Stimulated activated naive CD4-positive, alpha-beta T cell (primary cell): ENCODE measurements around the gene IL22.
A peak's percentile ranks its signal among the peaks of the same experiment; 100 is the strongest.
"Not testable (repeated sequence)": the region's sequence is repeated elsewhere in the genome, so short reads cannot be mapped to it uniquely, and the experiment has no call there.

Source experiments
- DNase-seq, 6 experiments: peaks; one replicate each; lab custom pipeline; 2025; lab: John Stamatoyannopoulos, UW

IL22 gene

DNA sequence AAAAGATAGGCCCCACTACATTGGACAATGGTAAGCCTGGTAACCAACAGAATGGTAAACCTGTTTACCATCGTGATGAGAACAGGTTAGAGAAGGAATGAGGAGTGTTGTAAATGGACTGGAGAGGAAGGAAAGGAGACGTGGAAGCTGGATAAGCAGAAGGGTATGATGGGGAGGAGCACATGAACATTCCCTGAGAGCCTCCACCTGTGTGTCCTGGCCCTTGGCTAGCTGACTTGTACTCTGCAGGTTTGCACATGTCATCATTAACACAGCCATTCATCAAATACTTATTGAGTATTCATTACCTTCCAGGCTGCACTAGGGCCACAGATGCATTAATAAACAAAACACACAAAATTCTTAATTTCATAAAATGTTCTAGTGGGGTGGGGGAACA is 23.4 kb downstream of the IL22 start:
- DNase-seq = no peak

DNA sequence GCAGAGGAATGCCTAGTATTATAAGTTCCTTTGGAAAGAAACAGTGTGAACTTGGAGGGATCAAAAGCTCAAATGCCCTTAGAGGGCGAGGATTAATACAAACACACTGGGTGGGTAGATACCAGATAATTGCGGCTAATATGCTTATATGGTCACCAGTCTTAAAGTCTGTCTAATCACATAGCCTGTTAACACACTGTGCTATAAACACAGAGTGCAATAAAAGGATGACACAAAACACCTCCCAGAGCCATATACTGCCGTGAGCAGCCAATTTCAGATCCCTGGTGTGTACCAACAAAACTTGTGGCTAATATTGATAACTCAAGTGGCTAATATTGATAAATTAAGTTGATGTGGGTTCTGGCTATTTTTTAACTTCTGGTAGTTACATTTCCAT is 26.0 kb downstream of the IL22 start:
- DNase-seq = no peak

DNA sequence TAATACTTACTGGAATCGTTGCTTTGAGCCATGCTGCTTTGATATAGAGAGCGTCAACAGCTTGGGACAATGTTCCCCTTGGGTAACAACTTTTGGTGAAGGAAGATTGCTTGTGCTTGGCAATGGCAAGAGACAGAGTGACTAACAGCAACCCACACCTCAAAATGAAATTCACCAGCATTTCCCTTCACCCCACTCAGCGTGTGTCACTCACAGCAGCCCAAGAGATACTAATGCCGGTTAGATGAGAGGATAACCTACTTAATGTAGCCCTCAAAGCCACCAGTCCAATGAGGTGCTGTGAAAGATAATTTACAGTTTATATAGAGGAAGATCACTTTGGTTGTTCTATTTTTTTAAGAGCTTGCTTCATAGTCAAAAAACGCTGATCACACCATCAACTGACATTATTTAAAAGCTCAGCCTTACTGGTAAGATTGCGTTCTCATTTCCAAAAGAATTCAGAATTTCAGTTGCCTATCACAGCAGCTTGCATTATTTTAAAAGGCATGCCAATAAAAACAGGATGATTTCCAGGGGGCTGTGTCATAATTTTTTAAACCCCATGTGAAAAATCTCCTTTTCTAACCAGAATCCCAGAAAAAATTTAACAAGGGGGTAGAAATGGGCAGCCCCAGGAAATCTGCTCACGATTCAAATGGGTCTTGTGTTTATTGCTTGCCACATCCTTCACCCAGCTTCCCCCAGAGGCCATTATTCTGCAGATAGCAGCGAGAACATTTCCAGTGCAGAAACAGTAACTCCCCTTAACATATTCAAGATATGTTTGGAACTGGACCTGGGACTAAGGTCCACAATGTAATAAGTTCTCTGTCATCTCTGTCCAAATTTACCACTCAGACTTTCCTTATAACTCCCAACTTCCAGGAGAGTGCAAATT is 27.6 kb downstream of the IL22 start, which contains the start of gene IL26:
TSS of gene IL26 (minus strand) at position 235 of the 901 bp plus-strand sequence. CDS start at position 181, 54 bp downstream.
- no peak for DNase-seq

DNA sequence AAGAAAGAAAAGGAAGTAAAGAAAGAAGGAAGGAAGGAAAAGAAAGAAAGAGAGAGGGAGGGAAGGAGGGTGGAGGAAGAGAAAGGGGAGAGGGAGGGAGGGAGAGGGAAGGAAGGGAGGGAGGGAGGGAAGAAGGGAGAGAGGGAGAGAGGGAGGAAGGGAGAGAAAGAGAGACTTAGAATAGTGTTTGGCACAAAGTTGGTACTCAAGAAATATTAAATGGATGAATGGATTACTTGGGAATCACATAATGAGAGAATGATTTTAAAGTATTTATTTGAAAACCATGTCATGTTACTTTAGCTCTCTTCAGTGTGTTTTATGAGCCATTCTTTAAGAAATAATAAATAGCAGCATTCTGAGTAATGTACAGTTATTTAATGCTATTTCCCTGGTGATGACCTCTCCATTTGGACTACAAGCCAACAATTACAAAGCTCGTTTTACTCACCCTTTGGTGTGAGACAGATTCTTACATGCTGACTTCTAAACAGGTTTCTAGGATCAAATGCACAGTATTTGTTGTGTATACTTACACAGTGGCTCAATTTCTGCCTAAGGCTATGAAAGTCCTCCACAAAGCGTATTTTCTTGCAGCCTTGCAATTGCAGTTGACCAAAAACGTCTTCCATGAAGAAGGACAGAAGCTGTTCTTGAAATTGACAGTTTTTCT is 28.7 kb downstream of the IL22 start:
- no peak for DNase-seq

DNA sequence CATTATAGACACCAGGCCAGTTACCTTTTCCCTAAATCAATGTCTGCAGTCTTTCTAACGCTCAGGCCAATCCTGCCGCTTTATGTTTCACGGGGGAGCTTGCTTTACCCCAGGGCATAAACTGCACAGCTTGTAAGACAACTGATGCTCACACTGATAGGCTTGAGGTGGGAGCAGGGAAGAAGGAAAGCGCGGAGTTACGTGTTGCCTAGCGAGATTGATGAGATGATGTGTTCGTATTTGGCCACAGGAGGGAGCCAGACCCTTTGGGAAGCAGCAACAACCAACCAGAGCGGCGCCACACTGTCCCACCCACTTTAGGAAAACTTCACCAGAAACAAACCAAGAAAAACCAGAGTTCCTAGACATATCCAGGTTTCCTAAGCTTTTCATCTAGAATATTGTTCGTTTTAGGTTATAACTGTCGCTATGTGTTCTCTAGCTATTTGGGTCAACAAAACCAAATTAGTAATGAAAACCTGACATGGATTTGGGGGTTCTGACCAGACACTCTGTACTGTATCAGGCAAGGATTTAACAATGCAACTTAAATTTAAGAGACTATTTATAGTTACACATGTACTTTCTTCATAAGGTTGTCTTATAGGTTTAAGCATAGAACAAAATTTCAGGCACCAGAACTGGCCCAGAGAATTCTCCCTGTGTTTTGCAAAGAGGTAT is 30.2 kb downstream of the IL22 start:
- DNase-seq = peak; percentile 39 to 73 (median 54)

DNA sequence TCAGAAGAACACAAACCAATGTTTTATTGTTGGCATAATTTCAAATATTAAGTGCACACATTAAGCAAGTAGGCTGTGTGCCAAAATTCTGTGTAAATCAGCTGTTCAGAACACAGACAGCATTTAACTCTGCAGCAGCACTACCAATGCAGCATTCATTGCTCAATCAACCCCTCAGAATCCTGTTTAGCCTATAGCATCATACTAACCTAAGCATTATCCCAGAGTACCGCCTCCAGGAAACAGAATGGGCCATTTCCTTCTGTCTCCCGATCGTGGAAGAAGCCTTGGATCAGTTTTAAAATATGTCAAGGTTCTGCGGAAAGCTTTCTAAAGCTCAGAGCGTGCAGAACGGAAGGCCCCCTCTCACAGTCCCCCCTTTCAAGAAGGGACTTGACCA is 31.1 kb downstream of the IL22 start:
- no peak for DNase-seq

DNA sequence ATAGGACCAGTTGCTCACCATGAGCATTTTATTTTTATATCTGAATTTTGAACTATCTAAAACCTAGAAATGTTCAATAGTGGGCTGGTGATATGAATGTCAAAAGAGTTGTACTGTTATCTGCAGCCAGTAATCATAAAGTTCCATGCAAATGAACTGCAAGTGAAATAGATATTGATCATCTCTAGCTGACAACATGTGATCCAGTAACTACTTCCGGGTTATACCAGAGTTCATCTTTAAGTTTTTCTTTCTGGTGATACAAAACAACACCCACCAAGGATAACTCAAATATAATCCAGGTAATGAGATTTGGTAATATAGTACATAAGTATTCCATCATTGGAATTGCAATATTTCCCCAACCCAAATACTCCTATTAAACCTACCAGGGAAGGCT is 31.9 kb downstream of the IL22 start:
- no peak for DNase-seq

DNA sequence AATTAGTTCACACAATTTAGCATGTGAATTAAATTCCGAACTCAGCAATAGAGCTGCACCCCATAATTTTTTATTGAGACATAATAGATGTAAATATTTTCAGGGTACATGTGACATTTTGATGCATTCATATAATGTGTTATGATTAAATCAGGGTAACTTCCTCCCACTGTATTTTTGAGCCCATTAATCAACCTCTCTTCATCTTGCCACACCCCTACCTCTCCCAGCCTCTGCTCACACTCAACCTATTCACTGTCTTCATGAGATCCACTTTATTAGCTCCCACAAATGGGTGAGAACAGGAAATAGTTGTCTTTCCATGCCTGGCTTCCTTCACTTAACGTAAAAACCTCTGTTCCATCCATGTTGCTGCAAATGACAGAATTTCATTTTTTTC is 42.5 kb downstream of the IL22 start:
- no peak for DNase-seq

DNA sequence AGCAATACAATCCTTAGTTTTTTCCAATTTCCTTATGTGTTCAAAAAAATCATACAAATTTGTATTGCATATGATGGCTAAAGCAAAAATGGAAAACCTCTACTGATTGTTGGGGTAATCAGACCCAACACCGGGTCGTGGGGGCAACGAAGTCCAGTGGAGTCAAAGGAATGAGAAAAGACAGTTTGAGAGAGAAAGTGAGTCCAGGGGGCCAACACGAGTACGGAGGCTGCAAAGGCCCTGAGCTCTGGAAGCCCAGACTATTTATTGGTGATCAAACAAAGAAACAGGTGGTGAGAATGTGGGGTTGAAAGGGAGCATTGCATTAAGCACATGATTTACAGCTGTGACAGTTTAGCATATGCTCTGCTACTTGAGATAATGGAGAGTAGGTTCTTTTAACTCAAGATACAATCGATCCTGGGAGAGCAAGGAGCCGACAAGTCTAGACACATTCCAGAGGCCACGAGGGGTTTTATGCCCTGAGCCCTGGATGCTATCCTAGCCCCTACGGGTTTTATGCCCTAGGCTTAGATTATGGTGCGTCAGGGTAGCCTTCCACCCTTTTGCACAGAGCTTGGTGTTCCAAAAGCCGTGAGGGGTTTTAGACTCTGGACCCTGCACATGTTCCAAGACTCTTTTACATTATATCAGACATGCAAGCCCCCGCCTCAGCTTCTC is 44.2 kb downstream of the IL22 start:
- not testable (repeated sequence) for DNase-seq

DNA sequence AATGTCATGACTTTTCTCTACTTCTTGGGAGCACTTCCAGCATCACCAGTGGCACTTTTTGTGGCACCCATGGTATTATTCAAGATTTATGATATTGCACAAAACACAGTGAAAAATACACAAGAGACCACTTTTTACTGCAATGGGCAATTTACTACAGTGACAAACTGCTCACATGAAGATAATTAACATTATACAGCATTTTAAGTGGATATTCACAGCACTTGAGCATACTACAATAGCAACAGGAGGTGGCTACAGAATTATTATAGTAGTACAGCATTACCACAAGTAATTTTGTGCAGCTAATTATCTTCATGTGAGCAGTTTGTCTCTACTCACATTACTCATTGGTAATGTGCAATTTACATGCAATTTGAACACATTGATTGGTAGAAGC is 46.1 kb downstream of the IL22 start:
- DNase-seq = no peak

DNA sequence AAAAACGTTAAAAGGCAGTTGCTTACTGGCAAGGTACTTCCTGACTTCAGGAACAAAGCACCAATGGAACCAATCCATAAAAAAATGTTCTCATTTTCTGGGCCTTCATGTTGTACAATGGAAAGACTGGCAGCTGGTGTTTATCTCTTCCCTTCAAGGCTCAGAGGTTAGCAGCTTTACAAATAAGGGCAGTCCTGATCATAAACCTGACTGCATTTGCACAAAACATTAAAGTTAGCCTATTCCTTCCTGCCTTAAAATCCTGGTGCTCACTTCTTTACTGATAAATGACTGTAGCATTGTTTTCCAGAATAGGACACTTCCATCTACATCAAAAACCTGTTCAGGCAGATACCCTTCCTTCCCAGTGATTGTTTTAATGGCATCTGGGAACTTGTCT is 47.0 kb downstream of the IL22 start:
- no peak for DNase-seq

DNA sequence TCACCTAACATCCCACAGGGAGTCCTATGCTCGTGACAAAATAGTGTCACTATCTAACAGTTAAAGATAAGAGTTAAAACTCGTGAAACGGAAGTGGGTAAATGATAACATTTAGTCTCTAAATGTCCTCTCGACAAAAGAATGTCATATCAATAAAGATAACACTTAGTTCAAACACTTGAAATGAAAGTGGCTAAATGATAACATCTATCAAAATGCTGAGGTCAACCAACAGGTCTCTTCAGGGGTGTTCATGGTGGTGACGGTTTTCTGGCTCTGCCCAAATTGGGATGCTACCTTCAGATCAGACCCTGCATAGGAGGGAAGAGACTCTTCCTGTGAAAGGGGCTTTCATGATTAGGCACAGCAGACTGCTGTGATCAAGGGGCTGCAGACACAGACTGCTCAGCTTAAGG is 49.9 kb downstream of the IL22 start:
- DNase-seq = no peak

DNA sequence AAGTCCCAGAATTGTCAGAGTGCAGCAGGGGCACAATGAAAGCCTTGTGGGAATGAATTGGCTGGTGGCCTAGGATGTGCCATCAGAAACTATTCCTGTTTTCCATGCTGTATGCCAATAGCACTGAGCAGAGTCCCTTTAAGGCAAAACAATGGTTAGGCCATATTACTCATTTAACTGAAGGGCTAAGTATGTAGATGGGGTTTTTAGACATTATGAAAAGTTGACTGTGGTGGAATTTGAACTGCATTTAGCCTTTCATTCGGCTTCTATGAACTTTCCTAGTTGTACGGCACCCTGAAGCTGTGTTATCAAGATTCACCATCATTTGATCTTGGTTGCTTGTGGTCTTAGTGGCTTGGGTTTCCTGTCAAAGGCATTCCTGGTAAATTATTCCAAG is 52.5 kb downstream of the IL22 start:
- DNase-seq = no peak

DNA sequence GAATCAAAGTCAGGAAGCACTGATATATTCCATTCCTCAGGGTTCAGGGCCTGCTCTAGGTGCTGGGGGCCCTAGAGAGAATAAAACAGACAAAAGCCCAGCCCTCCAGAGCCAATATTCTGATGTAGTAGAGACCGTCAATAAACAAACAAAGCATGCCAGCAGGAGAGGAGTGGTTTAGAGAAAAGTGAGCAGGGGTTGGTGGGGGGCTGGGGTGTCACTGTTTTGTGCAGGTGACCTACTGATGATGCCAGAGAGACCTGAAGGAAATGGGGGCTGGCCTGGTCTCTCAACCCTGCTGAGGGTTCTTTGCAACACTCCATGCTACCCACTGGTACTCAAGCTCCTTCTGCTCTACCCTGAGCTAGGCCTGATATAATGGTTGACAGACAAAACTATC is 54.3 kb downstream of the IL22 start:
- no peak for DNase-seq

DNA sequence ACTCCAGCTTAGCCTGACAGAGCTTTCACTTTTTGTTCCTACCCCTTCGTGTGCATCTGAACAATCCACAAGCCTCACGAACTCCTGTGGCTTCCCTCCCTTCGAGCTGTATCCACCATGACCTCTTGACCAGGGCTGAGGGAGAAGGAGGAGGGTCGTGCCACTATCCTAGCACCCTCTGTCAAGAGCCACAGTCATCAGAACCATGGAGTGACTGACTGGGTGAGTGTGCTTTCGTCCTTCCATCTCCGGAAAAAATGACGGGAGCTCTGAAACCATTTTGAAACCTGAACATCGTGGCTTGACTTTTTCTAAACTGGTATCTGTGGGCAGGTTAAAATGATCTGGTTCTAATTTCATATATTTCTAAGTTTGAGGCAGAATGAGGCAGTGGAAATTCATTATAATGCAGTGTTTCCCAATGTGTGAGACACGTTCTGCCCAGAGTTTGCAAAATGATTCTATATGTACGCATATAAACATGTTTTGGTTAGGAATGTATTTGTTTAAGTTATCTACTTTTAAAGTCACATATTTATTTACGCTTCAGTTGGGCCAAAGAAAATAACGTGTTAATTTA is 54.8 kb downstream of the IL22 start:
- no peak for DNase-seq
